ENCODE data around the gene KRTAP4-2. TPM values are rescaled to one million over a fixed set of nuclear protein-coding genes. Genes with fewer than 3 reads are reported as not detected.
"Not testable (repeated sequence)": the region's sequence is repeated elsewhere in the genome, so short reads cannot be mapped to it uniquely, and the experiment has no call there.

Gene KRTAP4-2
- not detected in 2 replicates for total RNA-seq

- Mint-ChIP-seq H3K4me3 (no peak within 1 kb of the TSS), H3K9me3 (no peaks in the 10 kb centered on the region), H3K27me3 (ENCODE audit: insufficient read depth) (peaks cover 1% of the 10 kb centered on the region), H3K4me1 (ENCODE audit: low read depth) (no peaks in the 10 kb centered on the region), H3K36me3 (ENCODE audit: low read depth) (no peaks in the 10 kb centered on the region), H3K27ac (no peak within 1 kb of the TSS)
- no peak for DNase-seq (ENCODE audit: low spot score)
- intact Hi-C loops (cut with micrococcal nuclease): no loop called here
Observed at GRCh38 chr17:41177727-41178271, at the start of gene KRTAP4-2. Gene KRTAP4-2, minus strand, starts transcription at chr17:41178221. Its CDS starts 57 bp downstream, at chr17:41178164.

GRCh38 chr17:41226598-41227095, 48.6 kb upstream of the KRTAP4-2 start, which contains the start of gene KRTAP9-2:
Gene KRTAP9-2, plus strand, starts transcription at chr17:41226648. Its CDS starts 7 bp downstream, at chr17:41226655.
- H3K36me3 Mint-ChIP-seq (ENCODE audit: low read depth); intact Hi-C loops (cut with micrococcal nuclease); H3K27ac Mint-ChIP-seq; DNase-seq (ENCODE audit: low spot score); H3K9me3 Mint-ChIP-seq; H3K4me3 Mint-ChIP-seq; H3K4me1 Mint-ChIP-seq (ENCODE audit: low read depth); H3K27me3 Mint-ChIP-seq (ENCODE audit: insufficient read depth): not testable (repeated sequence)

GRCh38 chr17:41226051-41226450, 48.0 kb upstream of the KRTAP4-2 start:
- intact Hi-C loops (cut with micrococcal nuclease): no loop called here
- Mint-ChIP-seq H3K4me3 (no peak overlapping the region), H3K9me3 (no peaks in the 10 kb centered on the region), H3K36me3 (ENCODE audit: low read depth) (no peaks in the 10 kb centered on the region), H3K27me3 (ENCODE audit: insufficient read depth) (peaks cover 8% of the 10 kb centered on the region), H3K27ac (no peak overlapping the region), H3K4me1 (ENCODE audit: low read depth) (no peaks in the 10 kb centered on the region)
- no peak for DNase-seq (ENCODE audit: low spot score)

GRCh38 chr17:41223821-41224220, 45.8 kb upstream of the KRTAP4-2 start:
- H3K4me3 Mint-ChIP-seq: no peak overlapping the region
- peaks cover 3% of the 10 kb centered on the region for H3K9me3 Mint-ChIP-seq
- no peaks in the 10 kb centered on the region for H3K36me3 Mint-ChIP-seq (ENCODE audit: low read depth)
- H3K4me1 Mint-ChIP-seq (ENCODE audit: low read depth): no peaks in the 10 kb centered on the region
- peaks cover 6% of the 10 kb centered on the region for H3K27me3 Mint-ChIP-seq (ENCODE audit: insufficient read depth)
- DNase-seq (ENCODE audit: low spot score): no peak
- intact Hi-C loops (cut with micrococcal nuclease): no loop called here
- H3K27ac Mint-ChIP-seq: no peak overlapping the region

- H3K27me3 Mint-ChIP-seq (ENCODE audit: insufficient read depth): peaks cover 2% of the 10 kb centered on the region
- no peak for DNase-seq (ENCODE audit: low spot score)
- no peaks in the 10 kb centered on the region for H3K4me1 Mint-ChIP-seq (ENCODE audit: low read depth)
- no peaks in the 10 kb centered on the region for H3K36me3 Mint-ChIP-seq (ENCODE audit: low read depth)
- no peak overlapping the region for H3K27ac Mint-ChIP-seq
- H3K4me3 Mint-ChIP-seq: no peak overlapping the region
- intact Hi-C loops (cut with micrococcal nuclease): no loop called here
- peaks cover 3% of the 10 kb centered on the region for H3K9me3 Mint-ChIP-seq
Observed at GRCh38 chr17:41215681-41216080, 37.7 kb upstream of the KRTAP4-2 start.

- intact Hi-C loops (cut with micrococcal nuclease): no loop called here
- Mint-ChIP-seq H3K27ac (no peak overlapping the region), H3K4me1 (ENCODE audit: low read depth) (no peaks in the 10 kb centered on the region), H3K9me3 (no peaks in the 10 kb centered on the region), H3K27me3 (ENCODE audit: insufficient read depth) (peaks cover 15% of the 10 kb centered on the region), H3K4me3 (no peak overlapping the region), H3K36me3 (ENCODE audit: low read depth) (no peaks in the 10 kb centered on the region)
- no peak for DNase-seq (ENCODE audit: low spot score)
Observed at GRCh38 chr17:41212524-41213169, 34.6 kb upstream of the KRTAP4-2 start.

GRCh38 chr17:41211845-41212466, 33.9 kb upstream of the KRTAP4-2 start:
- Mint-ChIP-seq H3K36me3 (ENCODE audit: low read depth) (no peaks in the 10 kb centered on the region), H3K9me3 (no peaks in the 10 kb centered on the region), H3K27ac (no peak overlapping the region), H3K4me1 (ENCODE audit: low read depth) (no peaks in the 10 kb centered on the region), H3K4me3 (no peak overlapping the region), H3K27me3 (ENCODE audit: insufficient read depth) (peaks cover 15% of the 10 kb centered on the region)
- intact Hi-C loops (cut with micrococcal nuclease): no loop called here
- no peak for DNase-seq (ENCODE audit: low spot score)

GRCh38 chr17:41199421-41200078, 21.5 kb upstream of the KRTAP4-2 start:
- H3K4me1 Mint-ChIP-seq (ENCODE audit: low read depth): no peaks in the 10 kb centered on the region
- H3K4me3 Mint-ChIP-seq: no peak overlapping the region
- no peaks in the 10 kb centered on the region for H3K36me3 Mint-ChIP-seq (ENCODE audit: low read depth)
- intact Hi-C loops (cut with micrococcal nuclease): no loop called here
- DNase-seq (ENCODE audit: low spot score): no peak
- no peaks in the 10 kb centered on the region for H3K9me3 Mint-ChIP-seq
- H3K27ac Mint-ChIP-seq: no peak overlapping the region
- H3K27me3 Mint-ChIP-seq (ENCODE audit: insufficient read depth): peaks cover 2% of the 10 kb centered on the region

GRCh38 chr17:41196068-41196467, 18.0 kb upstream of the KRTAP4-2 start:
- DNase-seq (ENCODE audit: low spot score): no peak
- Mint-ChIP-seq H3K4me1 (ENCODE audit: low read depth) (no peaks in the 10 kb centered on the region), H3K36me3 (ENCODE audit: low read depth) (no peaks in the 10 kb centered on the region), H3K4me3 (no peak overlapping the region), H3K27ac (no peak overlapping the region), H3K27me3 (ENCODE audit: insufficient read depth) (peaks cover 7% of the 10 kb centered on the region), H3K9me3 (peaks cover 3% of the 10 kb centered on the region)
- intact Hi-C loops (cut with micrococcal nuclease): no loop called here

GRCh38 chr17:41190328-41190727, 12.3 kb upstream of the KRTAP4-2 start:
- peaks cover 3% of the 10 kb centered on the region for H3K9me3 Mint-ChIP-seq

GRCh38 chr17:41189837-41190318, 11.9 kb upstream of the KRTAP4-2 start, which contains the start of gene KRTAP9-1:
Gene KRTAP9-1, plus strand, starts transcription at chr17:41189887. Its CDS starts 0 bp downstream, at chr17:41189887.
- H3K9me3 Mint-ChIP-seq; H3K4me1 Mint-ChIP-seq (ENCODE audit: low read depth); H3K27ac Mint-ChIP-seq; H3K4me3 Mint-ChIP-seq; DNase-seq (ENCODE audit: low spot score); intact Hi-C loops (cut with micrococcal nuclease); H3K36me3 Mint-ChIP-seq (ENCODE audit: low read depth): not testable (repeated sequence)
- peaks cover 10% of the 10 kb centered on the region for H3K27me3 Mint-ChIP-seq (ENCODE audit: insufficient read depth)

More at GRCh38 chr17:41190328-41190727, 12.3 kb upstream of the KRTAP4-2 start:
- no peak for DNase-seq (ENCODE audit: low spot score)
- intact Hi-C loops (cut with micrococcal nuclease): no loop called here
- no peak overlapping the region for H3K4me3 Mint-ChIP-seq
- H3K4me1 Mint-ChIP-seq (ENCODE audit: low read depth): no peaks in the 10 kb centered on the region
- H3K27ac Mint-ChIP-seq: no peak overlapping the region
- H3K36me3 Mint-ChIP-seq (ENCODE audit: low read depth): no peaks in the 10 kb centered on the region
- peaks cover 10% of the 10 kb centered on the region for H3K27me3 Mint-ChIP-seq (ENCODE audit: insufficient read depth)

GRCh38 chr17:41186872-41187271, 8.9 kb upstream of the KRTAP4-2 start:
- H3K27ac Mint-ChIP-seq: no peak overlapping the region
- DNase-seq (ENCODE audit: low spot score): no peak
- H3K4me3 Mint-ChIP-seq: no peak overlapping the region
- no peaks in the 10 kb centered on the region for H3K9me3 Mint-ChIP-seq
- H3K27me3 Mint-ChIP-seq (ENCODE audit: insufficient read depth): peaks cover 13% of the 10 kb centered on the region
- no peaks in the 10 kb centered on the region for H3K4me1 Mint-ChIP-seq (ENCODE audit: low read depth)
- intact Hi-C loops (cut with micrococcal nuclease): no loop called here
- H3K36me3 Mint-ChIP-seq (ENCODE audit: low read depth): no peaks in the 10 kb centered on the region

GRCh38 chr17:41185001-41185400, 7.0 kb upstream of the KRTAP4-2 start:
- Mint-ChIP-seq H3K27me3 (ENCODE audit: insufficient read depth) (peaks cover 5% of the 10 kb centered on the region), H3K27ac (no peak overlapping the region), H3K36me3 (ENCODE audit: low read depth) (no peaks in the 10 kb centered on the region), H3K4me1 (ENCODE audit: low read depth) (no peaks in the 10 kb centered on the region), H3K4me3 (no peak overlapping the region), H3K9me3 (no peaks in the 10 kb centered on the region)
- no peak for DNase-seq (ENCODE audit: low spot score)
- intact Hi-C loops (cut with micrococcal nuclease): no loop called here

All from activated T-helper 1 cell treated with anti-CD3 and anti-CD28 coated beads, Interleukin-12 subunit alpha, Interleukin-12 subunit beta, Interleukin-2, Interleukin-4 antibody, amounts not matched to agents 30 ng/mL and 10 ng/mL and 1 ng/mL, durations not matched to agents 14 hours and 24 hours and 36 hours (primary cell).